Ovary (tissue), 9 donors: ENCODE results near the gene ALDH7A1. TPM values are rescaled to one million over a fixed set of nuclear protein-coding genes. Genes with fewer than 3 reads are reported as not detected.

Source experiments
- DNase-seq, 5 donors: peaks; one replicate each; pipeline ENCODE4 v3.0.0-alpha.2; 2019 to 2020
- H3K27ac ChIP-seq, 2 donors: fragments of 200-600 bp; one replicate each; pipeline versions ENCODE4 v1.5.1 to v1.8.0; 2019 to 2022
- H3K27me3 ChIP-seq: fragments of 200-600 bp; one replicate; pipeline ENCODE4 v1.8.0; 2022
- H3K36me3 ChIP-seq: fragments of 200-600 bp; sonication (generic); one replicate; pipeline ENCODE4 v1.5.1; 2019
- H3K4me1 ChIP-seq: one replicate; pipeline ENCODE4 v1.8.1; 2013; ENCODE audit warnings: mild to moderate bottlenecking, moderate library complexity; ENCODE audit not compliant: insufficient read depth
- H3K4me3 ChIP-seq: fragments of 200-600 bp; sonication (generic); one replicate; pipeline ENCODE4 v1.5.1; 2017
- H3K9me3 ChIP-seq, 2 donors: fragments of 200-600 bp in 1 of 2; sonication (generic) in 1 of 2; one replicate each; pipeline versions ENCODE4 v1.5.1 to v1.8.1; 2013 to 2019; ENCODE audit warnings: mild to moderate bottlenecking in 1 of 2, moderate library complexity in 1 of 2
- EP300 ChIP-seq: sonication (generic); formaldehyde crosslinking; IDR thresholded peaks from one replicate; pipeline ENCODE4 v1.6.1; 2017; ENCODE audit warnings: antibody characterized with exemption
- POLR2A ChIP-seq: fragments of 450-650 bp; IDR thresholded peaks from one replicate; pipeline ENCODE4 v1.6.1; 2017; ENCODE audit warnings: antibody characterized with exemption, mild to moderate bottlenecking, moderate library complexity
- WGBS, 3 donors: extraction: QIAGEN DNeasy Blood & Tissue Kit in 1 of 3; methylation state at CpG; one replicate each; pipeline versions ENCODE4 v1.1.5 to v1.1.7; 2013 to 2017; 5-methylcytosine and 5-hydroxymethylcytosine counted together
- intact Hi-C, 4 donors: fragments of 100-400 bp; cut with DNase I; formaldehyde crosslinking; loops; one replicate each; pipeline versions ENCODE4 v1.11.0 to v1.15.1; 2022 to 2023
- polyA plus RNA-seq, 2 donors: library from polyadenylated mRNA; stranded (reverse); fragments of 200-250 nt in 1 of 2; fragments of 350-450 nt in 1 of 2; fragmentation: Illumina TruSeq in 1 of 2; extraction: RNeasy Lipid Tissue Mini Kit (QIAGEN cat#74804) in 1 of 2; gene quantifications; one replicate each; pipeline ENCODE4 v1.2.3, GENCODE V29; 2013 to 2014
- total RNA-seq, 7 donors: library from RNA; depleted of rRNA in 2 of 7; stranded (reverse); fragments of >200 nt in 2 of 7; fragmentation: NEBNext Ultra II Directional in 3 of 7; extraction: Animal tissue kit (Norgen Biotek cat#: 25700) in 3 of 7; gene quantifications; one replicate each; pipeline versions ENCODE4 v1.1.0 to v1.2.4, GENCODE V29; 2016 to 2023
- TF ChIP-seq, protein P1 (sequence below), 3 donors: fragments of 450-650 bp in 2 of 3; fragments of 200-600 bp in 1 of 3; IDR thresholded peaks; one replicate each; pipeline versions ENCODE4 v1.5.1 to v1.8.0; 2016 to 2022; ENCODE audit warnings: antibody characterized with exemption in 3 of 3, mild to moderate bottlenecking in 1 of 3
- donor health status: DM: no; HTN: no; CAD: no; lungs with moderate emphysema.
- donor health status: DM: no; HTN: no; CAD: no.
- donor health status: Bipolar disorder and iron deficiency.
- donor health status: DM: yes; HTN: yes; CAD: no.
- donor health status: DM: no; HTN: no; CAD: no.
- donor health status: DM: yes; HTN: yes; CAD: no.

ALDH7A1 gene
- total and polyA plus RNA-seq, 9 donors: 28.3 to 161 (median 99.2) TPM

DNA sequence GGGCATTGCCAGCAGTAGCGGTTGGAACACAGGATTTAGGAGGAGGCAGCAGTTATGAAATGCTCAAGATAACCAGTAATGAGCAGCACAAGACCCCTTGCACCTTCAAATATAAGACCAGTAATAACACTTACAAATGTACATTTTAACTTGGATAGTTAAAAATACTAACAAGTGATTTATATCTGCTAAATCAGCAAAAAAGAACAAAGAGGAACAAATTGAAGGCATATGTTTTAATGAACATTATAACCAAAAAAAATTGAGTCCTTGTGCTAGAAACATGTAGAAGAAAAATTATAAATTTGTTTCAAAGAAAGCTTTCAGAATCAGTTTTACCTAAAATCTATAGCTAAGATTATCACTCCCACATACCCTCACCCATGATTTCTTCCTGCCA, 52.0 kb downstream of the ALDH7A1 start:
- intact Hi-C loops: loop anchor here in 3 of 4 donors (5.0 to 10.0 kb wide), 3 partner anchors 49 to 191 kb away; partner anchors contain the start of gene ALDH7A1 (in 2 of the 3)
- no peaks in the 10 kb centered on the region for H3K4me1 ChIP-seq
- no peak for DNase-seq
- no peak overlapping the region for H3K4me3 ChIP-seq
- TF ChIP-seq POLR2A (no peak), EP300 (no peak)
- TF ChIP-seq, protein P1, sequence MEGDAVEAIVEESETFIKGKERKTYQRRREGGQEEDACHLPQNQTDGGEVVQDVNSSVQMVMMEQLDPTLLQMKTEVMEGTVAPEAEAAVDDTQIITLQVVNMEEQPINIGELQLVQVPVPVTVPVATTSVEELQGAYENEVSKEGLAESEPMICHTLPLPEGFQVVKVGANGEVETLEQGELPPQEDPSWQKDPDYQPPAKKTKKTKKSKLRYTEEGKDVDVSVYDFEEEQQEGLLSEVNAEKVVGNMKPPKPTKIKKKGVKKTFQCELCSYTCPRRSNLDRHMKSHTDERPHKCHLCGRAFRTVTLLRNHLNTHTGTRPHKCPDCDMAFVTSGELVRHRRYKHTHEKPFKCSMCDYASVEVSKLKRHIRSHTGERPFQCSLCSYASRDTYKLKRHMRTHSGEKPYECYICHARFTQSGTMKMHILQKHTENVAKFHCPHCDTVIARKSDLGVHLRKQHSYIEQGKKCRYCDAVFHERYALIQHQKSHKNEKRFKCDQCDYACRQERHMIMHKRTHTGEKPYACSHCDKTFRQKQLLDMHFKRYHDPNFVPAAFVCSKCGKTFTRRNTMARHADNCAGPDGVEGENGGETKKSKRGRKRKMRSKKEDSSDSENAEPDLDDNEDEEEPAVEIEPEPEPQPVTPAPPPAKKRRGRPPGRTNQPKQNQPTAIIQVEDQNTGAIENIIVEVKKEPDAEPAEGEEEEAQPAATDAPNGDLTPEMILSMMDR (IDR thresholded peaks at IDR 0.05): no peak
- WGBS, 3 donors: 69 to 75% (median 72%) methylated on average over 1 of the region's 1 CpG
- H3K9me3 ChIP-seq: no peaks in the 10 kb centered on the region
- no peak overlapping the region for H3K27ac ChIP-seq
- H3K36me3 ChIP-seq: no peaks in the 10 kb centered on the region
- no peaks in the 10 kb centered on the region for H3K27me3 ChIP-seq

DNA sequence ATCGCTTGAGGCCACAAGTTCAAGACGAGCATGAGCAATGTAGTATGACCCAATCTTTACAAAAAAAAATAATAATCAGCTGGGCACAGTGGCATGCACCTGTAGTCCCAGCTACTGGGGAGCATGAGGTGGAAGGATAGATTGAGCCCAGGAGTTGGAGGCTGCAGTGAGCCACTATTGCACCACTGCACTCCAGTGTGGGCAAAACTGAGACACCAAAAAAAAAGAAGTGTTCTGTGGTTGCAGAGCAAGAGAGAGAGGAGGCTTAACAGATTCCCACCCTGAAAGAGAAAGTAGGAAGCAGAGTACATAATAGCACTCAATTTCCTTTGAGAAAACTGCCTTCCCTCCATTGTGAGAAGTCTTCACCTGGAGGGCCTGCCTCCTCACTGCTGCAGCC, 52.6 kb downstream of the ALDH7A1 start:
- TF ChIP-seq EP300 (no peak), POLR2A (no peak)
- TF ChIP-seq, protein P1 (IDR thresholded peaks at IDR 0.05): no peak
- Histone ChIP-seq H3K4me3 (no peak overlapping the region), H3K9me3 (no peaks in the 10 kb centered on the region), H3K4me1 (no peaks in the 10 kb centered on the region), H3K27ac (no peak overlapping the region), H3K36me3 (no peaks in the 10 kb centered on the region), H3K27me3 (no peaks in the 10 kb centered on the region)
- no peak for DNase-seq
- 60 to 64% (median 61%) methylated on average over 2 of the region's 2 CpGs for WGBS, 3 donors
- intact Hi-C loops: loop anchor here in 3 of 4 donors (5.0 to 10.0 kb wide), 3 partner anchors 50 to 190 kb away; partner anchors contain the start of gene ALDH7A1 (in 2 of the 3)

DNA sequence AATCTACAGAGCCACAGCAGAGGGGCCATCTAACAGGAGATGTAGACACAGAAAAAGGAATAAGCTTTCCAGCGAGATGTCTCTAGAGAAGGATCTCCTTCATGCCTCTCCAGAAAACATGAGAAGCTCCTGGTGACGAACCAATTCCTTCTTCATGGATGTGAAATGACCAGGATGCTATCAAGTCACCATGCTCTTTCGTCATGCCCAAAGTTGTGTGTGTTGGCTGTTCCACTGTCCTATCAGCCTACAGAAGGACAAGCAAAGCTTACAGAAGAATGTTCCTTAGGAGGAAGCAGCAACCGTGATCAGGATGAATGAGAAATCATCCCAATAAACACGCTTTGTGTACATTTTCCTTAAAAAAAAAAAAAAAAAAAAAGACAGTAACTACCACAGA, 54.4 kb downstream of the ALDH7A1 start:
- intact Hi-C loops: loop anchor here in 3 of 4 donors (5.0 to 10.0 kb wide), 3 partner anchors 52 to 188 kb away; partner anchors contain the start of gene ALDH7A1 (in 2 of the 3)

DNA sequence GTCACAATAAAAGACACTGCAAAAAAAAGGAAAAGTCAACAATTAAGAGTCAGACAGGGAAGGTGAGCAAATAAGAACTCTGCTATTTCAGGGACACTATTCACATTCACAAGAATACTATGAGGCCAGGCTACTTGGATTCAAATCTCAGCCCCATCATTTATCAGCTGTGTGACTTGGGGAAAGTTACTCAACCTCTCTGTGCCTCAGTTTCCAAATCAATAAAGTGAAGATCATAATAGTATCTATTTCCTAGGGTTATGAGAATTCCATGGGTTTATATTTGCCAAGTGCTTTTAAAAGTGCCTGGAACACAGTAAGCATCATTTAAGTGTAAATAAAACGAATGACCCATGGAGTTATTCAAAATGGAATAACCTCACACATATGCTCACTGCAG, 56.4 kb downstream of the ALDH7A1 start:
- 35 to 48% (median 41%) methylated on average over 1 of the region's 1 CpG for WGBS, 3 donors
- intact Hi-C loops: loop anchor here in 2 of 4 donors (5.0 to 10.0 kb wide), 4 partner anchors 64 to 186 kb away; no protein-coding TSS in a partner anchor
- Histone ChIP-seq H3K4me3 (no peak overlapping the region), H3K27ac (peak overlapping the region in 1 of 2 donors; percentile 48), H3K27me3 (no peaks in the 10 kb centered on the region), H3K4me1 (peaks cover 6% of the 10 kb centered on the region), H3K9me3 (no peaks in the 10 kb centered on the region), H3K36me3 (no peaks in the 10 kb centered on the region)
- DNase-seq: no peak
- TF ChIP-seq POLR2A: no peak
- no peak for TF ChIP-seq EP300
- TF ChIP-seq, protein P1 (IDR thresholded peaks at IDR 0.05): no peak

More for the DNA sequence above, 54.4 kb downstream of the ALDH7A1 start:
- no peak for DNase-seq
- H3K9me3 ChIP-seq: no peaks in the 10 kb centered on the region
- no peaks in the 10 kb centered on the region for H3K36me3 ChIP-seq
- H3K27me3 ChIP-seq: no peaks in the 10 kb centered on the region
- H3K27ac ChIP-seq: no peak overlapping the region
- H3K4me3 ChIP-seq: no peak overlapping the region
- peaks cover 6% of the 10 kb centered on the region for H3K4me1 ChIP-seq
- 66 to 73% (median 71%) methylated on average over 5 of the region's 5 CpGs for WGBS, 3 donors
- TF ChIP-seq, protein P1 (IDR thresholded peaks at IDR 0.05): no peak
- TF ChIP-seq POLR2A (no peak), EP300 (no peak)
